Measurements from ENCODE around the gene IL10RA. TPM values are rescaled to one million over a fixed set of nuclear protein-coding genes. Genes with fewer than 3 reads are reported as not detected.

The IL10RA gene
- total RNA-seq, 1 donor from 2014 or later: 9.1 TPM

DNA sequence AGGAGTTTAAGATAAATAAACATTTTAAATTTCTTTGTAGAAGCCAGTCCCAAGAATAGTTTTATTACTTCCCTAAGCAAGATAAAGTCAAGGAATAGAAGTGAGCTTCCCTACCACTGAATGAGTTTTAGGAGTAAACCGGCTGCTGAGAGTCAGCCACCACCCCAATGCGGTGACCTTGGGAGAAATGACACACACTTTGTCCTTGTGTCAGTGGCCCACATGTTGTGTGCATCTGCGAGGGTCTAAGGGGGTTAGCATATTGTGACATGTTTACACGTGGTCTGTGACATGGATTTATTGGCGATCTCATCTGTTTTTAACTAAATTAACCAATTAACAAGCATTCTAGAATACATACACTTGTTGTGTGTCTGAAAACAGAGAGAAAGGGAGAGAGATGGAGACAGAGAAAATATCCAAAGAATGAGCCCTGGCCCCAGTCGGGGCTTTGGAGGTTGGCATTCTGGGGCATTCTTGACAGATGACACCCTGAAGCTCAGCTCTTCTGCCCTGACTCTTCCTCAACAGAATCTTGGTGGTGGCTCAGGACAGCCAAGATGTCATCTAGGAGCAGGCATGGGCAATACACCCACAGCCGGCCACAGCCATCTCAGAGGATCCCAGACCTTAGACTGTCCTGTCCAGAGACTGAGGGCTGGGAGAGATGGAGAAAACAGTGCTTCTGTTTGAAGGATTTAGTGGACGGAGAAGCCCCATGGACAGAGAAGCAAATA lies 60.9 kb downstream of the IL10RA start:
- DNase-seq: no peak

DNA sequence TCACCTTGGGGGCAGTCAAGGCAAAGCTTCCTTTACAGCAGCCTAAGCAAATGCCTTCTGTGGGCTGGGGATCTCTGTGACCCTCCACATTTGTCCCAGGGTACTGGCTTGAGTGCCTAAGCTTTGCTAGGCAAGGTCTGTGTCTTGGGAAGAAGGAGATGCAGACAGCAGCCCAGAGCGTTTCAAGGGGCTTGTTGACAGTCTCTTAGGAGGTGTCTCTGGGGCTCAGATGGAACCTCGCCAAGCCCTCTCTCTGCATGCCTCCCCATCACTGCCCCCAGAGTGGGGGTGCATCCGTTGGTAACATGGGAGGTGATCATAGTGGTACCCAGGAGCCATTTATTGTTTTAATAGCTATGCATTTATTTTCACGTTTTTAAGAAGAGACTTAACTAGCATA lies 61.6 kb downstream of the IL10RA start:
- DNase-seq: no peak

DNA sequence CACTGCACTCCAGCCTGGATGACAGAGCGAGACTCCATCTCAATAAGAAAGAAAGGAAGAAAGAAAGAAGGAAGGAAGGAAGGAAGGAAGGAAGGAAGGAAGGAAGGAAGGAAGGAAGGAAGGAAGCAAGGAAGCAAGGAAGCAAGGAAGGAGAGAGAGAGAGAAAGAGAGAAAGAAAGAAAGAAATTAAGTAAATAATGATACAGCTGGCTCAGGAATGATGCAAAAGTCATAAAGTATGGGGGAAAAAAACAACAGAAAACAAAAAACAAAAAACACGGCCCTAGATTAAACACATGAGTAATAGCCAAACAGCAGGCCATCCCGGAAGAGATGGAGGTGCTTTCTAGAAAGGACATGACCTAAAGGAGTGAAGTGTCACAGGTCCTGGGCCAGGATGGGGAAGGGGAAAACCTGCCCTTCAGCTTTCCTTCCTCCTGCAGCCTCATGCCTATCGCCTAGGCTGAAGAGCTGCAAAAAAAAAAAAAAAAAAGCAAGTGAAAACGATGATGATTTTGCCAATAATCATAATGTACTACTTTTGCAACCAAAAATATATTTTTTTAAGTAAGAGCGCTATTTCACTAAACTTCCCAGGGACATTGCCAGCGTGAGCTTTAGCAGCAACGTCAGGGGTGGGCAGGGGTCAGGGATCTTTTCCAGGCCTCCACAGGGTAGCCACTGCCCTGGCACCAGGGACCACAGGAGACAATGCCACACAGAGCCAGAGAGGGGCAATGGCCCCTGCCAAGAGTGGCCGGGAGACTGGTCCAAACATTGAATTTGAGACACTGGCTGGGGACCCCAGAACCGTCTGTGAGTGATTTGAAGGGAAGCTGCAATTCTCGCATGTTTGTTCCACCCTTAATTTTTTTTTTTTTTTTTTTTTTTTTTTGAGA lies 62.5 kb downstream of the IL10RA start:
- DNase-seq: no peak

DNA sequence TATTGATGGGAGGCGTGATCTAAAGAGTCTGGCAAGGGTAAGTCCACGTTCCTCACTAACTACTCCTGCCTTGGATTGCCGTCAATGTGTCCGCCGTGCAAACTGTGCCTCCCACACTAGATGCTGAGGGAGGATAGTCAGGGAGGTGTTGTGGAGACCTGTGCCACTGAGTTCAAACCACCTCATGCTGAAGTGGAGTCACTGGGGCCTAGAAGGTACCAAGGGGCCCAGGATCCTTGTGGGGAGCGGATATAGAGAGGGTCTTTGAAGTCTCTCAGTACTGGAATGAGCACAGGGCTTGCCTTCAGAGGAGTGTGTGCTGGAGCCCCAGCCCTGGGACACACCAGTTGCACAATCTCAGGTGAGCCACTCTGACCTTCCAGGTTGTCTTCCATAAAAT lies 63.6 kb downstream of the IL10RA start:
- DNase-seq: no peak

DNA sequence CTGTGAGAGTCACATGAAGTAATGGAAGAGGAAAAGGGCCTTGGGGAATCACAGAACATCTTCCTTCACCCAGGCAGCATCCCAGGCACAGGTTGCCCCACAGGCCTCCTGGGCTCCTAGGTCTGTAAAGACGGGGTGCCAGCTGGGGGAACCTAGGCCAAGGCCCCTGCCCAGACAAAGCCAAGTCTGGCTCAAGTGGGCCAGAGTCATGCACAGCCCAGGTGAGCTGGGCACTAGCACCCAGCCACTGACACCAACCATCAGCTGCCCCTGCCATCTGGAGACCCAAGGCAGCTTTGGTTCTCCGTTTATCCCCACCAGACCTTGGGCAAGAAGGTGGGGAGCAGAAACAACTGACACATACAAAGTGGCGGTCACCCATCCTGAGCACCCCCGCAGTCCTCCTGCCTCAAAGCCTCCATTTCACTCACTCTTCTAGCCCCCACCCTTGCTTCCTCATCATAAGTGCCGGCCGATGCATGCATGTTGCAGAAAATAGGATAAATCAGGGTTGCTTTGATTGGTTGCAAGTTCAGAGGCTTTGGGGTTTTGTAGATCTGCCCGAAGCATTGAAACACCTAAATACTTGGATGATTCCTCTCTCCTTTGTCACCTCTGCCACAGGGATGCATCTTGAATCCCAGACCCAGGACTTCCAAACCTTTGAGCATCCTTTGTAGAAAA lies 64.2 kb downstream of the IL10RA start:
- DNase-seq: no peak

Other genes starting within 250 kb of the IL10RA start
- 0.89 TPM for gene DSCAML1, start 189.2 kb upstream of the IL10RA start, total RNA-seq
- 1.5 TPM for gene FXYD2, start 161.7 kb upstream of the IL10RA start, total RNA-seq
- gene FXYD6, start 109.7 kb upstream of the IL10RA start, total RNA-seq: 30.3 TPM
- gene TMPRSS13, start 57.0 kb upstream of the IL10RA start, total RNA-seq: 7.8 TPM
- gene TMPRSS4, start 90.7 kb downstream of the IL10RA start, total RNA-seq: 2.5 TPM
- gene SMIM35, start 100.6 kb downstream of the IL10RA start, total RNA-seq: not detected
- 3.1 TPM for gene SCN4B, start 166.4 kb downstream of the IL10RA start, total RNA-seq
- gene SCN2B, start 190.2 kb downstream of the IL10RA start, total RNA-seq: 2.8 TPM
- gene JAML, start 238.6 kb downstream of the IL10RA start, total RNA-seq: 12.2 TPM